K562 (cell line): ENCODE results near the gene ADCY6. TPM values are rescaled to one million over a fixed set of nuclear protein-coding genes. Genes with fewer than 3 reads are reported as not detected.
A peak's percentile ranks its signal among the peaks of the same experiment; 100 is the strongest.

ENCODE experiments used
- ATAC-seq: fragments of 200-7000 bp; cut with Tn5 transposase; 3 replicates; pipeline ENCODE4 v1.9.1; 2020; ENCODE audit warnings: moderate library complexity
- Bru-seq: library from RNA; stranded (reverse); fragments of 400-500 nt; gene quantifications from one replicate; lab custom pipeline; 2021; lab: Mats Ljungman, UMichigan
- BruChase-seq, 2 experiments: library from RNA; stranded (reverse); fragments of 400-500 nt; gene quantifications; one replicate each; lab custom pipeline; 2021; lab: Mats Ljungman, UMichigan
- BruUV-seq: library from RNA; stranded (reverse); fragments of 400-500 nt; replicated peaks from 2 replicates; lab custom pipeline; 2021; lab: Mats Ljungman, UMichigan
- CTCF ChIA-PET: fragments of 300-600 bp; formaldehyde crosslinking; extraction: SDS; loops from one replicate; lab custom pipeline; 2021; ENCODE audit warnings: low intra/inter-chr PET ratio; lab: Yijun Ruan, JAX
- POLR2A ChIA-PET: fragments of 300-600, 350-650 bp; sonication (Branson Sonifier 250); formaldehyde crosslinking; extraction: SDS; loops from one replicate; lab custom pipeline; 2021; ENCODE audit warnings: antibody characterized with exemption, inconsistent platforms; lab: Yijun Ruan, JAX
- DNase-seq, 4 experiments: peaks; one replicate each; pipeline versions ENCODE4 v3.0.0 to v3.0.0-alpha.2; 2011 to 2018; ENCODE audit warnings: low spot score in 3 of 4, mixed read lengths in 3 of 4; ENCODE audit errors: extremely low read depth in 1 of 4
- FAIRE-seq: peaks from 2 replicates; lab custom pipeline; 2011; peaks lifted over from hg19 to GRCh38; lab: Jason Lieb, UNC
- H2AFZ ChIP-seq: 2 replicates; pipeline ENCODE4 v1.6.0; 2011; ENCODE audit warnings: low read depth, low read length, control low read depth, inconsistent platforms
- H3K27ac ChIP-seq: fragments of 200-600 bp; 3 replicates; pipeline ENCODE4 v1.8.0; 2011; ENCODE audit warnings: low read depth, mild to moderate bottlenecking, control low read depth, inconsistent platforms, low read length, moderate library complexity, mixed read lengths; ENCODE audit errors: extremely low read depth
- H3K27me3 ChIP-seq, 2 experiments: fragments of 300-600 bp in 1 of 2; 2 replicates in 1 of 2; 3 replicates in 1 of 2; pipeline versions ENCODE4 v1.6.0 to v1.8.0; 2011; ENCODE audit warnings: inconsistent platforms in 2 of 2, low read length in 2 of 2, mild to moderate bottlenecking in 1 of 2, mixed read lengths in 1 of 2, moderate library complexity in 1 of 2; ENCODE audit not compliant: control insufficient read depth in 2 of 2, insufficient read depth in 2 of 2
- H3K36me3 ChIP-seq: fragments of 300-600 bp; 3 replicates; pipeline ENCODE4 v1.8.0; 2011; ENCODE audit warnings: mild to moderate bottlenecking, low read length, inconsistent platforms; ENCODE audit not compliant: control insufficient read depth, insufficient read depth
- H3K4me1 ChIP-seq, 2 experiments: fragments of 200-600 bp in 1 of 2; replicated peaks in 1 of 2; 2 replicates in 1 of 2; 3 replicates in 1 of 2; pipeline versions ENCODE4 v1.5.1 to v1.8.0; 2011; ENCODE audit warnings: inconsistent platforms in 2 of 2, low read length in 2 of 2, mild to moderate bottlenecking in 1 of 2, mixed read lengths in 1 of 2, moderate library complexity in 1 of 2; ENCODE audit not compliant: control insufficient read depth in 2 of 2, insufficient read depth in 2 of 2
- H3K4me2 ChIP-seq: 2 replicates; pipeline ENCODE4 v1.6.1; 2011; ENCODE audit warnings: low read length, control low read depth, inconsistent platforms, mixed read lengths; ENCODE audit not compliant: insufficient read depth
- H3K4me3 ChIP-seq: fragments of 200-600 bp; sonication (generic), shearing (Covaris generic); 2 replicates; pipeline ENCODE4 v1.5.1; 2016; ENCODE audit warnings: control low read depth, inconsistent platforms
- H3K79me2 ChIP-seq: fragments of 200-600 bp; 3 replicates; pipeline ENCODE4 v1.8.0; 2011; ENCODE audit warnings: low read length, inconsistent platforms; ENCODE audit not compliant: control insufficient read depth, insufficient read depth
- H3K9ac ChIP-seq, 2 experiments: 2 replicates each; pipeline versions ENCODE4 v1.6.0 to v1.6.1; 2011; ENCODE audit warnings: low read depth in 2 of 2, low read length in 2 of 2, control low read depth in 1 of 2, inconsistent platforms in 1 of 2, mild to moderate bottlenecking in 1 of 2, mixed read lengths in 1 of 2; ENCODE audit not compliant: insufficient read depth in 1 of 2
- H3K9me1 ChIP-seq: one replicate; pipeline ENCODE4 v1.6.0; 2011; ENCODE audit warnings: inconsistent platforms, mild to moderate bottlenecking, low read length, moderate library complexity; ENCODE audit not compliant: control insufficient read depth, insufficient read depth
- H3K9me3 ChIP-seq: replicated peaks from 2 replicates; pipeline ENCODE4 v1.5.1; 2011; ENCODE audit warnings: low read depth, low read length, inconsistent platforms; ENCODE audit not compliant: control insufficient read depth, insufficient read depth
- H4K20me1 ChIP-seq: replicated peaks from 2 replicates; pipeline ENCODE4 v1.6.1; 2011; ENCODE audit warnings: low read length, inconsistent platforms, mixed read lengths; ENCODE audit not compliant: control insufficient read depth, insufficient read depth
- ARHGAP35 ChIP-seq: fragments of 450-650 bp; IDR thresholded peaks from 2 replicates; pipeline ENCODE4 v1.6.1; 2018; ENCODE audit not compliant: partially characterized antibody
- ZNF3 ChIP-seq: fragments of 250-450 bp; sonication (Bioruptor Pico); IDR thresholded peaks from 2 replicates; pipeline ENCODE4 v1.5.0; 2021; ENCODE audit warnings: mild to moderate bottlenecking, moderate library complexity
- ZNF444 ChIP-seq: fragments of 250-450 bp; sonication (Bioruptor Pico); IDR thresholded peaks from 2 replicates; pipeline ENCODE4 v1.4.0; 2020; ENCODE audit warnings: mild to moderate bottlenecking, moderate library complexity
- WGBS: fragments of 100-300 bp; shearing (Covaris generic); methylation state at CpG from one replicate; pipeline ENCODE4 v1.1.6; 2016; ENCODE audit warnings: low coverage, mixed read lengths; ENCODE audit not compliant: insufficient coverage; ENCODE audit errors: missing lambda C conversion rate; 5-methylcytosine and 5-hydroxymethylcytosine counted together
- in situ Hi-C: fragments of 300-500 bp; cut with MboI; formaldehyde crosslinking; loops from 4 replicates; pipeline ENCODE4 v1.15.0; 2018; ENCODE audit warnings: inconsistent platforms, mixed read lengths
- intact Hi-C: fragments of 100-400 bp; cut with micrococcal nuclease; formaldehyde crosslinking; loops from 2 replicates; pipeline ENCODE4 v1.14.2; 2022
- long read RNA-seq, 3 experiments: library from polyadenylated mRNA in 2 of 3; library from RNA in 1 of 3; unstranded in 2 of 3; stranded (forward) in 1 of 3; transcript quantifications; one replicate each; pipeline ENCODE4 v2.0.0, GENCODE V29; 2019 to 2022
- polyA minus RNA-seq, 3 experiments: library from RNA; depleted of rRNA, polyadenylated mRNA; stranded (reverse); fragments of >200 nt; gene quantifications; 2 replicates each; pipeline ENCODE4 v1.2.3, GENCODE V29; 2011
- polyA plus RNA-seq, 8 experiments: library from polyadenylated mRNA; depleted of rRNA in 4 of 8; stranded (reverse) in 5 of 8; unstranded in 3 of 8; fragments of >200 nt; fragmentation: Nextera tagmentation in 2 of 8; fragmentation: Illumina TruSeq in 1 of 8; extraction: Ambion mirVana in 2 of 8; extraction: Trizol in 1 of 8; gene quantifications; 2 replicates each; pipeline versions ENCODE4 v1.2.1 to v1.2.3, GENCODE V29; 2011 to 2014; ENCODE audit warnings: inconsistent platforms in 1 of 8, missing spikeins in 1 of 8
- total RNA-seq, 7 experiments: library from RNA; depleted of rRNA in 6 of 7; stranded (reverse); fragments of >200 nt in 6 of 7; fragmentation: Illumina TruSeq in 2 of 7; extraction: Trizol in 2 of 7; gene quantifications; 2 replicates each; pipeline versions ENCODE4 v1.2.1 to v1.2.3, GENCODE V29; 2011 to 2021; ENCODE audit warnings: low replicate concordance in 1 of 7
- TF ChIP-seq, protein P1 (sequence below): sonication (generic); formaldehyde crosslinking; IDR thresholded peaks from 2 replicates; pipeline ENCODE4 v1.8.1; 2023; ENCODE audit warnings: missing genetic modification reagents, mild to moderate bottlenecking, borderline replicate concordance
- TF ChIP-seq, protein P2 (sequence below): fragments of 200-800 bp; sonication (Bioruptor generic); IDR thresholded peaks from 2 replicates; pipeline ENCODE4 v1.6.1; 2017; ENCODE audit warnings: missing genetic modification characterization, missing compliant biosample characterization
- TF ChIP-seq, protein P3 (sequence below): sonication (generic); formaldehyde crosslinking; IDR thresholded peaks from 2 replicates; pipeline ENCODE4 v1.8.0; 2022; ENCODE audit warnings: mild to moderate bottlenecking, missing genetic modification reagents

Gene ADCY6
- 1.8 and 6.4 TPM in 2 replicates for total RNA-seq (2011; cell fraction: chromatin; rRNA removed; ENCODE audit: low replicate concordance)
- total RNA-seq (2011; cell fraction: nucleolus; rRNA removed), result 2.1 and 2.8 TPM in 2 replicates
- total RNA-seq (2011; cell fraction: nucleoplasm; rRNA removed), result 1.4 and 1.7 TPM in 2 replicates
- 0.33 and 0.41 TPM in 2 replicates for total RNA-seq (2014; rRNA removed)
- 0.19 and 0.33 TPM in 2 replicates for total RNA-seq (2014; rRNA removed; fragmentation: Illumina TruSeq; extraction: Trizol)
- 0.34 and 0.54 TPM in 2 replicates for total RNA-seq (2015; rRNA removed; fragmentation: Illumina TruSeq; extraction: Trizol)
- 0.87 and 1.0 TPM in 2 replicates for total RNA-seq (2021)
- polyA plus RNA-seq (2011; rRNA removed), result 0.65 and 1.7 TPM in 2 replicates
- polyA plus RNA-seq (2011; cell fraction: cytosol; rRNA removed), result 1.1 and 1.4 TPM in 2 replicates
- 4.2 and 8.7 TPM in 2 replicates for polyA plus RNA-seq (2011; cell fraction: nucleus; rRNA removed)
- 0.56 and 1.8 TPM in 2 replicates for polyA plus RNA-seq (2012)
- 0.59 and 0.89 TPM in 2 replicates for polyA plus RNA-seq (2014; fragmentation: Illumina TruSeq; extraction: Trizol)
- under 1 TPM; 0.01 to 0.10 TPM for polyA plus RNA-seq (2014; fragmentation: Nextera tagmentation; extraction: Ambion mirVana)
- polyA plus RNA-seq (2014; rRNA removed), result 0.49 and 0.53 TPM in 2 replicates
- polyA minus RNA-seq (2011; rRNA and poly(A)+ RNA removed), result 1.5 and 2.0 TPM in 2 replicates
- 2.3 and 6.6 TPM in 2 replicates for polyA minus RNA-seq (2011; cell fraction: cytosol; rRNA and poly(A)+ RNA removed)
- polyA minus RNA-seq (2011; cell fraction: nucleus; rRNA and poly(A)+ RNA removed), result 1.2 and 2.9 TPM in 2 replicates
- Bru-seq, nascent RNA, result percentile 22 among the genes with signal in this experiment
- BruChase-seq, experiment 1, labeled RNA remaining after a 2-hour chase, result percentile 20 among the genes with signal in this experiment
- BruChase-seq, experiment 2, labeled RNA remaining after a 6-hour chase, result percentile 24 among the genes with signal in this experiment
- long read RNA-seq, experiment 1, partial matches to known transcripts, result 1 of 1 reads
- long read RNA-seq, experiment 1, other reads (novel, unspliced or antisense), result 0 of 1 reads
- long read RNA-seq, experiment 2, result 0 reads
- long read RNA-seq, experiment 3, result 0 reads

DNA sequence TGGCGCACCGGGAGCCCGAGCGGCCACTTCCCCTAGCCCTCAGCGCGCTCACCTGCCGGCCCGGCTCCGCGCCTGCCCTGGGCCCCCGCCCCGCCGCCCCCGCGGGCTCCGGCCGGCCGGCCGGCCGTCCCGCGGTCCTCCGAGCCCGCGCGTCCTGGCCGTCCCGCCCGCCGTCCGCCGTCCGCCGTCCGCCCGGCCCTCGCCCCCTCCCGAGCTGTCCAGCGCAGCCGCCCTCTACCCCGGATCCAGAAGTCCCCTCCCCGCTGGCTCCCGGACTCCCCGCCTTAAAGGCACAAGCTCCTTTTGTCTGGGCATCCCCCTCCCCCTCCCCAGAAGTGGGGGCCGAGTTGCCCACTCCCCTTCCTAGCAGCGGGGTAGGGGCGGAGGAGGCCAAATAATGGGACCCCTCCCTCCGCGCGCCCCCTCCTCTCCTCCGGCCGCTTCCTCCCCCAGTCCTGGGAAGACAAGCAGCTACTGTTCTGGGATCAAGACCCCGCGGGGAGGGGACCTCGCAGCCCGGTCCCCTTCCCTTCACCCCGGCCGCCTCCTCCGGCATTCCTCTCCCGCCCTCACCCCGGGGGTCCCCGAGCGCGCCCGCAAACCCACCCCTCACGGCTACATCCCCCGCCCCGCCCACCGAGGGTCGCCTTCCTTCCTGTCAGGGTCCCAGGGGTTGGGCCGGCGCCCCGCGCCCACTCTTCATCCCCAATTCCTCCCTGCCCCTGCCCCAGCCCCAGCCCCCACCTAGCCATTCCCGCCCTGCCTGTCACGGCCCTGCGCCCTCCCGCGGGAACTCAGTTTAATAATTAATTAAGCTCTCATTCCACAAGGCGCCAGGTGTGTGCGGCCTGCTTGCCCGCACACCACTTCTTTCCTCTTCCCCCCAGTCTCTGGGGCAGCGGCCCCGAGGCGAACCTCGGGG, at the start of gene ADCY6:
Gene ADCY6 (minus strand): TSS at position 236 of the 922 bp plus-strand sequence. CDS start 5,655 bp downstream, outside the sequence.
- in situ Hi-C loops, result loop anchor here (25.0 kb wide), 1 partner anchor 252 kb away; the partner anchor contains the start of gene OR8S1
- Histone ChIP-seq H2AFZ (no peak within 1 kb of the TSS), H3K4me1 (peaks cover 0 to 11% of the 10 kb centered on the region in 2 experiments; a peak in 2 of 5 replicates)
- TF ChIP-seq, protein P1, sequence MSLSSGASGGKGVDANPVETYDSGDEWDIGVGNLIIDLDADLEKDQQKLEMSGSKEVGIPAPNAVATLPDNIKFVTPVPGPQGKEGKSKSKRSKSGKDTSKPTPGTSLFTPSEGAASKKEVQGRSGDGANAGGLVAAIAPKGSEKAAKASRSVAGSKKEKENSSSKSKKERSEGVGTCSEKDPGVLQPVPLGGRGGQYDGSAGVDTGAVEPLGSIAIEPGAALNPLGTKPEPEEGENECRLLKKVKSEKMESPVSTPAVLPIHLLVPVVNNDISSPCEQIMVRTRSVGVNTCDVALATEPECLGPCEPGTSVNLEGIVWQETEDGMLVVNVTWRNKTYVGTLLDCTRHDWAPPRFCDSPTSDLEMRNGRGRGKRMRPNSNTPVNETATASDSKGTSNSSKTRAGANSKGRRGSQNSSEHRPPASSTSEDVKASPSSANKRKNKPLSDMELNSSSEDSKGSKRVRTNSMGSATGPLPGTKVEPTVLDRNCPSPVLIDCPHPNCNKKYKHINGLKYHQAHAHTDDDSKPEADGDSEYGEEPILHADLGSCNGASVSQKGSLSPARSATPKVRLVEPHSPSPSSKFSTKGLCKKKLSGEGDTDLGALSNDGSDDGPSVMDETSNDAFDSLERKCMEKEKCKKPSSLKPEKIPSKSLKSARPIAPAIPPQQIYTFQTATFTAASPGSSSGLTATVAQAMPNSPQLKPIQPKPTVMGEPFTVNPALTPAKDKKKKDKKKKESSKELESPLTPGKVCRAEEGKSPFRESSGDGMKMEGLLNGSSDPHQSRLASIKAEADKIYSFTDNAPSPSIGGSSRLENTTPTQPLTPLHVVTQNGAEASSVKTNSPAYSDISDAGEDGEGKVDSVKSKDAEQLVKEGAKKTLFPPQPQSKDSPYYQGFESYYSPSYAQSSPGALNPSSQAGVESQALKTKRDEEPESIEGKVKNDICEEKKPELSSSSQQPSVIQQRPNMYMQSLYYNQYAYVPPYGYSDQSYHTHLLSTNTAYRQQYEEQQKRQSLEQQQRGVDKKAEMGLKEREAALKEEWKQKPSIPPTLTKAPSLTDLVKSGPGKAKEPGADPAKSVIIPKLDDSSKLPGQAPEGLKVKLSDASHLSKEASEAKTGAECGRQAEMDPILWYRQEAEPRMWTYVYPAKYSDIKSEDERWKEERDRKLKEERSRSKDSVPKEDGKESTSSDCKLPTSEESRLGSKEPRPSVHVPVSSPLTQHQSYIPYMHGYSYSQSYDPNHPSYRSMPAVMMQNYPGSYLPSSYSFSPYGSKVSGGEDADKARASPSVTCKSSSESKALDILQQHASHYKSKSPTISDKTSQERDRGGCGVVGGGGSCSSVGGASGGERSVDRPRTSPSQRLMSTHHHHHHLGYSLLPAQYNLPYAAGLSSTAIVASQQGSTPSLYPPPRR, result no peak
- TF ChIP-seq, protein P2, sequence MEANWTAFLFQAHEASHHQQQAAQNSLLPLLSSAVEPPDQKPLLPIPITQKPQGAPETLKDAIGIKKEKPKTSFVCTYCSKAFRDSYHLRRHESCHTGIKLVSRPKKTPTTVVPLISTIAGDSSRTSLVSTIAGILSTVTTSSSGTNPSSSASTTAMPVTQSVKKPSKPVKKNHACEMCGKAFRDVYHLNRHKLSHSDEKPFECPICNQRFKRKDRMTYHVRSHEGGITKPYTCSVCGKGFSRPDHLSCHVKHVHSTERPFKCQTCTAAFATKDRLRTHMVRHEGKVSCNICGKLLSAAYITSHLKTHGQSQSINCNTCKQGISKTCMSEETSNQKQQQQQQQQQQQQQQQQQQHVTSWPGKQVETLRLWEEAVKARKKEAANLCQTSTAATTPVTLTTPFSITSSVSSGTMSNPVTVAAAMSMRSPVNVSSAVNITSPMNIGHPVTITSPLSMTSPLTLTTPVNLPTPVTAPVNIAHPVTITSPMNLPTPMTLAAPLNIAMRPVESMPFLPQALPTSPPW (CRISPR knock-in tag), result peak; percentile 75; the same call in 1 of the 2 replicates
- no peak for TF ChIP-seq ZNF3 (CRISPR knock-in tag)
- TF ChIP-seq ZNF444, result peak; percentile 92
- TF ChIP-seq ARHGAP35, result no peak
- TF ChIP-seq, protein P3, sequence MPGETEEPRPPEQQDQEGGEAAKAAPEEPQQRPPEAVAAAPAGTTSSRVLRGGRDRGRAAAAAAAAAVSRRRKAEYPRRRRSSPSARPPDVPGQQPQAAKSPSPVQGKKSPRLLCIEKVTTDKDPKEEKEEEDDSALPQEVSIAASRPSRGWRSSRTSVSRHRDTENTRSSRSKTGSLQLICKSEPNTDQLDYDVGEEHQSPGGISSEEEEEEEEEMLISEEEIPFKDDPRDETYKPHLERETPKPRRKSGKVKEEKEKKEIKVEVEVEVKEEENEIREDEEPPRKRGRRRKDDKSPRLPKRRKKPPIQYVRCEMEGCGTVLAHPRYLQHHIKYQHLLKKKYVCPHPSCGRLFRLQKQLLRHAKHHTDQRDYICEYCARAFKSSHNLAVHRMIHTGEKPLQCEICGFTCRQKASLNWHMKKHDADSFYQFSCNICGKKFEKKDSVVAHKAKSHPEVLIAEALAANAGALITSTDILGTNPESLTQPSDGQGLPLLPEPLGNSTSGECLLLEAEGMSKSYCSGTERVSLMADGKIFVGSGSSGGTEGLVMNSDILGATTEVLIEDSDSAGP (CRISPR knock-in tag), result peak; percentile 96

More for the DNA sequence above, at the start of gene ADCY6:
- Histone ChIP-seq H3K9me1 (no peaks in the 10 kb centered on the region), H3K27me3 (peaks cover 11 to 29% of the 10 kb centered on the region in 2 experiments; a peak in 4 of 5 replicates), H3K79me2 (no peaks in the 10 kb centered on the region), H3K36me3 (no peaks in the 10 kb centered on the region), H3K27ac (no peak within 1 kb of the TSS), H4K20me1 (0 out of 2 replicates have a peak, but pooled peaks cover 3% of the 10 kb centered on the region), H3K9ac (peak within 1 kb of the TSS in 1 of 2 experiments; percentile 52; a peak in 1 of 4 replicates), H3K9me3 (no peaks in the 10 kb centered on the region), H3K4me2 (no peak within 1 kb of the TSS; the same call in 1 of the 2 replicates), H3K4me3 (peak within 1 kb of the TSS; percentile 11; the same call in 1 of the 2 replicates)
- no TSS peak for BruUV-seq
- FAIRE-seq (no peak), ATAC-seq (peak; percentile 57), DNase-seq (peak in 3 of 4 experiments; percentile 29 to 62 (median 56))
- POLR2A ChIA-PET, result interaction anchor here (1.0 kb wide), 1 partner anchor 36 kb away, joined by 3 read pairs; no protein-coding TSS in a partner anchor
- CTCF ChIA-PET, result no interaction called here
- WGBS, result 0% methylated on average over 9 of the region's 86 CpGs
- intact Hi-C loops, result no loop called here
